Caco-2 (cell line): ENCODE data around the gene PRKAG2. TPM values are rescaled to one million over a fixed set of nuclear protein-coding genes. Genes with fewer than 3 reads are reported as not detected.

Source experiments
- BruUV-seq: library from RNA; stranded (reverse); fragments of 400-500 nt; replicated peaks from 2 replicates; lab custom pipeline; 2021; lab: Mats Ljungman, UMichigan
- CTCF ChIA-PET: fragments of 300-600 bp; sonication (Branson Sonifier 250); formaldehyde crosslinking; loops from one replicate; lab custom pipeline; 2022; ENCODE audit warnings: antibody characterized with exemption; lab: Charles Lee
- POLR2A ChIA-PET: fragments of 300-600 bp; sonication (Branson Sonifier 250); formaldehyde crosslinking; loops from one replicate; lab custom pipeline; 2022; ENCODE audit warnings: antibody characterized with exemption; lab: Charles Lee
- DNase-seq, 2 experiments: peaks; one replicate each; pipeline versions ENCODE4 v3.0.0 to v3.0.0-alpha.2; 2020 to 2022
- H3K27me3 ChIP-seq: replicated peaks from 2 replicates; pipeline ENCODE4 v1.6.0; 2011; ENCODE audit warnings: low read length; ENCODE audit not compliant: control insufficient read depth, insufficient read depth
- H3K36me3 ChIP-seq: 2 replicates; pipeline ENCODE4 v1.5.1; 2011; ENCODE audit warnings: low read length; ENCODE audit not compliant: control insufficient read depth, insufficient read depth
- H3K4me1 ChIP-seq: fragments of 250-450 bp; sonication (Bioruptor Pico); 2 replicates; pipeline ENCODE4 v1.5.1; 2020; ENCODE audit warnings: mild to moderate bottlenecking
- H3K4me3 ChIP-seq: 2 replicates; pipeline ENCODE4 v1.5.1; 2011; ENCODE audit warnings: low read depth, mild to moderate bottlenecking, control low read depth, low read length
- H3K9me3 ChIP-seq: fragments of 250-450 bp; sonication (Bioruptor Pico); 2 replicates; pipeline ENCODE4 v1.5.1; 2020; ENCODE audit warnings: mild to moderate bottlenecking, moderate library complexity
- H3K27ac Mint-ChIP-seq: one replicate; pipeline ENCODE4 v1.8.0; 2022; ENCODE audit warnings: mixed read lengths; ENCODE audit not compliant: unreplicated experiment
- H3K27me3 Mint-ChIP-seq: one replicate; pipeline ENCODE4 v1.8.0; 2022; ENCODE audit warnings: mixed read lengths; ENCODE audit not compliant: insufficient read depth, unreplicated experiment
- H3K36me3 Mint-ChIP-seq: one replicate; pipeline ENCODE4 v1.8.0; 2022; ENCODE audit warnings: mild to moderate bottlenecking, mixed read lengths; ENCODE audit not compliant: insufficient read depth, unreplicated experiment
- H3K4me1 Mint-ChIP-seq: one replicate; pipeline ENCODE4 v1.8.0; 2022; ENCODE audit warnings: low read depth, mixed read lengths; ENCODE audit not compliant: unreplicated experiment
- H3K4me3 Mint-ChIP-seq: one replicate; pipeline ENCODE4 v1.8.0; 2022; ENCODE audit warnings: mild to moderate bottlenecking, moderate library complexity, mixed read lengths; ENCODE audit not compliant: unreplicated experiment
- H3K9me3 Mint-ChIP-seq: one replicate; pipeline ENCODE4 v1.8.0; 2022; ENCODE audit warnings: mixed read lengths; ENCODE audit not compliant: unreplicated experiment
- intact Hi-C: fragments of 100-400 bp; cut with micrococcal nuclease; formaldehyde crosslinking; loops from one replicate; pipeline ENCODE4 v1.10.0; 2022; ENCODE audit not compliant: unreplicated experiment
- total RNA-seq: library from RNA; stranded (reverse); gene quantifications from 2 replicates; pipeline ENCODE4 v1.2.3, GENCODE V29; 2022
- TF ChIP-seq, protein P1 (sequence below), 2 experiments: fragments of 200-600 bp in 1 of 2; IDR thresholded peaks; 1 replicate in 1 of 2; 2 replicates in 1 of 2; pipeline versions ENCODE4 v1.5.1 to v1.8.0; 2011 to 2022; ENCODE audit warnings: antibody characterized with exemption in 1 of 2, control low read depth in 1 of 2, inconsistent platforms in 1 of 2, low read depth in 1 of 2, low read length in 1 of 2, mild to moderate bottlenecking in 1 of 2, moderate library complexity in 1 of 2; ENCODE audit not compliant: insufficient read depth in 1 of 2, severe bottlenecking in 1 of 2, unreplicated experiment in 1 of 2

Gene PRKAG2
- total RNA-seq, 1 experiment from 2014 or later = 15.9 TPM

DNA sequence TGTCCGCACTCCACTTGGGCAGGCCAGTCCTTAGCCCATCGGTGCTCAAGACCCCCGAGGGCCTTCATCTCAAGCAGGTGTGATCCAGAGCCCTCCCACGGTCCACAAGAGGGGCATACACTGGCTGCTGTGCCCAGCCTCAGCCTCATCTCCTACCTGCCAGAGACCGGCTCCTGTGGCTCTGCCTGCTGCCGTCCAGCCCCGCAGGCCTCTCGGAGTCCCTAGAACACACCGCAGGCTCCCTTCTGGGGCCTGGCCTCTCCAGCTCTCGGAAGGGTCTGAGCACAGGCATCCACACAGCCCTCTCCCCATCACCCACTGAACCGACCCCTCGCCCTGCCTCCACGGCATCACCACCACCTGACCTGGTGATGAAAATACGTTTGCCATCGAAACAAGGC lies 147.4 kb downstream of the PRKAG2 start:
- DNase-seq = no peak
- Mint-ChIP-seq H3K4me3 (no peak overlapping the region), H3K27me3 (no peaks in the 10 kb centered on the region), H3K4me1 (peaks cover 7% of the 10 kb centered on the region), H3K27ac (no peak overlapping the region), H3K9me3 (no peaks in the 10 kb centered on the region), H3K36me3 (peaks cover 4% of the 10 kb centered on the region)
- TF ChIP-seq, protein P1, sequence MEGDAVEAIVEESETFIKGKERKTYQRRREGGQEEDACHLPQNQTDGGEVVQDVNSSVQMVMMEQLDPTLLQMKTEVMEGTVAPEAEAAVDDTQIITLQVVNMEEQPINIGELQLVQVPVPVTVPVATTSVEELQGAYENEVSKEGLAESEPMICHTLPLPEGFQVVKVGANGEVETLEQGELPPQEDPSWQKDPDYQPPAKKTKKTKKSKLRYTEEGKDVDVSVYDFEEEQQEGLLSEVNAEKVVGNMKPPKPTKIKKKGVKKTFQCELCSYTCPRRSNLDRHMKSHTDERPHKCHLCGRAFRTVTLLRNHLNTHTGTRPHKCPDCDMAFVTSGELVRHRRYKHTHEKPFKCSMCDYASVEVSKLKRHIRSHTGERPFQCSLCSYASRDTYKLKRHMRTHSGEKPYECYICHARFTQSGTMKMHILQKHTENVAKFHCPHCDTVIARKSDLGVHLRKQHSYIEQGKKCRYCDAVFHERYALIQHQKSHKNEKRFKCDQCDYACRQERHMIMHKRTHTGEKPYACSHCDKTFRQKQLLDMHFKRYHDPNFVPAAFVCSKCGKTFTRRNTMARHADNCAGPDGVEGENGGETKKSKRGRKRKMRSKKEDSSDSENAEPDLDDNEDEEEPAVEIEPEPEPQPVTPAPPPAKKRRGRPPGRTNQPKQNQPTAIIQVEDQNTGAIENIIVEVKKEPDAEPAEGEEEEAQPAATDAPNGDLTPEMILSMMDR (IDR thresholded peaks at IDR 0.05; ENCODE audit: insufficient read depth in 1 of 2, low read depth in 1 of 2, low read length in 1 of 2, severe bottlenecking in 1 of 2, unreplicated experiment in 1 of 2) = no peak
- POLR2A ChIA-PET = no interaction called here
- no peaks in the 10 kb centered on the region for H3K27me3 ChIP-seq
- H3K4me1 ChIP-seq = peaks cover 18% of the 10 kb centered on the region
- no peaks in the 10 kb centered on the region for H3K9me3 ChIP-seq
- CTCF ChIA-PET = no interaction called here
- BruUV-seq = no TSS peak
- intact Hi-C loops = no loop called here
- no peak overlapping the region for H3K4me3 ChIP-seq
- H3K36me3 ChIP-seq = no peaks in the 10 kb centered on the region

DNA sequence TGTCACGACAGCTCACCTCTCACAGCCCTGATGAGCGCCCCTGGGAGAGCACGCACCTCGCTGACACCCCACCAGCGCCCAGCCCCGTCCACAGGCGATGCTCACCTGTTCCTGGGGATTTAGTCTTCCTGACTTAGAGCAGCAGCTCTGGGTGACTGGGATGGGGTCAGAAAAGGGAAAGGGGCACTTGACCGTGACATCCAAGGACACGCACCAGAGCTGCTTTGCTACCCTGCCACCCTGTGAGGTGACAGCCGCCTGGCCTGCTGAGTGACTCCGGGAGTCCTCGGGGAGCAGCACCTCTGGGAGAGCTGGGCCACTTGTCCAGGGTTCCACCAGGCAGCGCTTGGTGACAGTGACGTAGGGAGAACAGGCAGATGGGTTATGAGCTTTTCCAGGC lies 148.2 kb downstream of the PRKAG2 start:
- Mint-ChIP-seq H3K4me3 (no peak overlapping the region), H3K27ac (peak overlapping the region; percentile 69), H3K4me1 (peaks cover 7% of the 10 kb centered on the region), H3K36me3 (peaks cover 4% of the 10 kb centered on the region), H3K27me3 (no peaks in the 10 kb centered on the region), H3K9me3 (no peaks in the 10 kb centered on the region)
- CTCF ChIA-PET = interaction anchor here (0.8 to 1.7 kb wide), 2 partner anchors 8 to 97 kb away, joined by 3 to 6 read pairs; no protein-coding TSS in a partner anchor
- Histone ChIP-seq H3K36me3 (no peaks in the 10 kb centered on the region), H3K4me1 (peaks cover 18% of the 10 kb centered on the region), H3K27me3 (no peaks in the 10 kb centered on the region), H3K4me3 (no peak overlapping the region), H3K9me3 (no peaks in the 10 kb centered on the region)
- no peak for DNase-seq
- POLR2A ChIA-PET = interaction anchor here (1.0 kb wide), 1 partner anchor 10 kb away, joined by 3 read pairs; no protein-coding TSS in a partner anchor
- intact Hi-C loops = no loop called here
- BruUV-seq = no TSS peak
- TF ChIP-seq, protein P1 (IDR thresholded peaks at IDR 0.05; ENCODE audit: insufficient read depth in 1 of 2, low read depth in 1 of 2, low read length in 1 of 2, severe bottlenecking in 1 of 2, unreplicated experiment in 1 of 2) = no peak

DNA sequence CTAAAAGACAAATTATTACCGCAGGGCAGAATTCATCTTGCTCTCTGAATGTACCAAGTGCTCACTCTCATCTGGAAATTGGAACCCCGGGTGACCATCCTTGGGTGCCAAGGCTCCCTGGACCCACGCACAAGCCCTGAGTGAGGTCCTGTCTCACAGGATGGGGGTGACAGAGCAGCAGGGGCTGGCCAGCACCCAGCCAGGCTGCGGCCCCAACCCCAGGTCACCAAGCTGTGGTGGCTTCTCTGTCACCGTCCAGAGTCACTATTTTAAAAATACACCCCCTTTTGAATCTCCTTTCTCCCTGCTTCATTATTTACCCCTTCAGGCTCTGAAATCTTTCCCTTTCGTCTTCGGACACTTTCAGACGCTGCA lies 148.6 kb downstream of the PRKAG2 start:
- TF ChIP-seq, protein P1 (IDR thresholded peaks at IDR 0.05; ENCODE audit: insufficient read depth in 1 of 2, low read depth in 1 of 2, low read length in 1 of 2, severe bottlenecking in 1 of 2, unreplicated experiment in 1 of 2) = no peak
- H3K4me3 ChIP-seq = no peak overlapping the region
- no peak for DNase-seq
- BruUV-seq = no TSS peak
- H3K36me3 ChIP-seq = no peaks in the 10 kb centered on the region
- ChIA-PET POLR2A (interaction anchor here (1.0 kb wide), 1 partner anchor 9 kb away, joined by 3 read pairs; no protein-coding TSS in a partner anchor), CTCF (interaction anchor here (0.8 to 1.7 kb wide), 2 partner anchors 8 to 96 kb away, joined by 3 to 6 read pairs; no protein-coding TSS in a partner anchor)
- Mint-ChIP-seq H3K9me3 (no peaks in the 10 kb centered on the region), H3K27me3 (no peaks in the 10 kb centered on the region), H3K4me1 (peaks cover 7% of the 10 kb centered on the region), H3K27ac (peak overlapping the region; percentile 69), H3K36me3 (peaks cover 4% of the 10 kb centered on the region), H3K4me3 (no peak overlapping the region)
- no peaks in the 10 kb centered on the region for H3K27me3 ChIP-seq
- no peaks in the 10 kb centered on the region for H3K9me3 ChIP-seq
- intact Hi-C loops = no loop called here
- H3K4me1 ChIP-seq = peaks cover 18% of the 10 kb centered on the region
